HCT116 (cell line): ENCODE measurements around the gene GDI1. TPM values are rescaled to one million over a fixed set of nuclear protein-coding genes. Genes with fewer than 3 reads are reported as not detected.

ENCODE experiments used
- ATAC-seq: fragments of 200-7000 bp; cut with Tn5 transposase; 2 replicates; pipeline ENCODE4 v1.9.1; 2020; ENCODE audit warnings: mild to moderate bottlenecking, moderate library complexity
- BruUV-seq: library from RNA; stranded (reverse); fragments of 400-500 nt; replicated peaks from 2 replicates; lab custom pipeline; 2021; lab: Mats Ljungman, UMichigan
- CTCF ChIA-PET: fragments of 300-600 bp; sonication (Branson Sonifier 250); formaldehyde crosslinking; loops from one replicate; lab custom pipeline; 2021; ENCODE audit warnings: antibody characterized with exemption; lab: Charles Lee
- POLR2A ChIA-PET: fragments of 300-600, 350-600 bp; sonication (Branson Sonifier 250); formaldehyde crosslinking; loops from one replicate; lab custom pipeline; 2021; ENCODE audit warnings: antibody characterized with exemption; lab: Charles Lee
- RAD21 ChIA-PET, 2 experiments: fragments of 300-600 bp; sonication (Branson Sonifier 250); formaldehyde crosslinking; loops; one replicate each; lab custom pipeline; 2023; ENCODE audit warnings: low total read pairs in 2 of 2; ENCODE audit not compliant: uncharacterized antibody in 2 of 2, unreplicated experiment in 2 of 2, low non-redundant PET in 1 of 2; lab: Charles Lee
- DNase-seq: peaks from one replicate; pipeline ENCODE4 v3.0.0-alpha.2; 2010; ENCODE audit warnings: low read depth, low spot score
- H2AFZ ChIP-seq: fragments of 200-600 bp; shearing (Covaris generic), sonication (generic); 2 replicates; pipeline ENCODE4 v1.6.1; 2017; ENCODE audit warnings: low read depth, mixed run types, mixed read lengths, antibody characterized with exemption, low read length; ENCODE audit not compliant: poor library complexity, severe bottlenecking
- H3K27ac ChIP-seq: 2 replicates; pipeline ENCODE4 v1.5.1; 2012; ENCODE audit warnings: low read depth, low read length
- H3K27me3 ChIP-seq: fragments of 200-600 bp; sonication (generic); 2 replicates; pipeline ENCODE4 v1.6.1; 2016; ENCODE audit warnings: mixed run types, low read length, mixed read lengths; ENCODE audit not compliant: insufficient read depth
- H3K36me3 ChIP-seq, 2 experiments: fragments of 200-500 bp in 1 of 2; fragments of 200-600 bp in 1 of 2; sonication (Bioruptor generic) in 1 of 2; sonication (generic) in 1 of 2; 2 replicates each; pipeline versions ENCODE4 v1.5.1 to v1.6.1; 2014 to 2016; ENCODE audit warnings: low read length in 2 of 2, inconsistent platforms in 1 of 2, mixed read lengths in 1 of 2, mixed run types in 1 of 2; ENCODE audit not compliant: insufficient read depth in 2 of 2, control insufficient read depth in 1 of 2
- H3K4me1 ChIP-seq, 2 experiments: fragments of 200-600 bp in 1 of 2; sonication (generic) in 1 of 2; 2 replicates each; pipeline versions ENCODE4 v1.5.1 to v1.6.1; 2012 to 2017; ENCODE audit warnings: low read length in 2 of 2, inconsistent platforms in 1 of 2, mild to moderate bottlenecking in 1 of 2, mixed read lengths in 1 of 2, mixed run types in 1 of 2, moderate library complexity in 1 of 2; ENCODE audit not compliant: insufficient read depth in 2 of 2, control insufficient read depth in 1 of 2
- H3K4me2 ChIP-seq: fragments of 200-600 bp; sonication (generic); 2 replicates; pipeline ENCODE4 v1.6.1; 2017; ENCODE audit warnings: mixed run types, low read length, mixed read lengths
- H3K4me3 ChIP-seq, 2 experiments: fragments of 200-600 bp in 1 of 2; sonication (generic) in 1 of 2; replicated peaks in 1 of 2; 2 replicates each; pipeline ENCODE4 v1.5.1; 2011 to 2016; ENCODE audit warnings: low read length in 2 of 2, control low read depth in 1 of 2, low read depth in 1 of 2, mild to moderate bottlenecking in 1 of 2, mixed read lengths in 1 of 2, mixed run types in 1 of 2
- H3K79me2 ChIP-seq: fragments of 200-600 bp; sonication (generic); 2 replicates; pipeline ENCODE4 v1.6.1; 2017; ENCODE audit warnings: mild to moderate bottlenecking, mixed run types, low read length, moderate library complexity, mixed read lengths; ENCODE audit not compliant: insufficient read depth
- H3K9ac ChIP-seq: fragments of 200-600 bp; sonication (generic); 2 replicates; pipeline ENCODE4 v1.6.1; 2016; ENCODE audit warnings: low read length, mixed read lengths
- H3K9me2 ChIP-seq: fragments of 200-600 bp; sonication (generic), shearing (Covaris generic); 2 replicates; pipeline ENCODE4 v1.6.1; 2017; ENCODE audit warnings: mixed run types, mild to moderate bottlenecking, moderate library complexity; ENCODE audit not compliant: insufficient read depth
- H3K9me3 ChIP-seq, 2 experiments: fragments of 200-500 bp in 1 of 2; fragments of 200-600 bp in 1 of 2; sonication (Bioruptor generic) in 1 of 2; sonication (generic) in 1 of 2; 2 replicates each; pipeline ENCODE4 v1.6.1; 2014 to 2017; ENCODE audit warnings: low read length in 2 of 2, mixed read lengths in 2 of 2, inconsistent platforms in 1 of 2, low read depth in 1 of 2, mild to moderate bottlenecking in 1 of 2, mixed run types in 1 of 2, moderate library complexity in 1 of 2; ENCODE audit not compliant: control insufficient read depth in 1 of 2, insufficient read depth in 1 of 2
- H4K20me1 ChIP-seq: fragments of 200-600 bp; sonication (generic), shearing (Covaris generic); 2 replicates; pipeline ENCODE4 v1.6.1; 2017; ENCODE audit warnings: mixed run types, mild to moderate bottlenecking, moderate library complexity; ENCODE audit not compliant: insufficient read depth
- ATF3 ChIP-seq: IDR thresholded peaks from 2 replicates; pipeline ENCODE4 v1.6.1; 2012
- CBX3 ChIP-seq: IDR thresholded peaks from 2 replicates; pipeline ENCODE4 v1.6.1; 2012; ENCODE audit warnings: low read depth
- CEBPB ChIP-seq: IDR thresholded peaks from 2 replicates; pipeline ENCODE4 v1.6.1; 2012; ENCODE audit warnings: low read depth
- CTCF ChIP-seq, 3 experiments: fragments of 200-600 bp in 1 of 3; sonication (generic) in 1 of 3; IDR thresholded peaks in 2 of 3; conservative IDR thresholded peaks in 1 of 3; 2 replicates each; pipeline ENCODE4 v1.5.1; 2012 to 2017; ENCODE audit warnings: low read depth in 2 of 3, low read length in 2 of 3, antibody characterized with exemption in 1 of 3, borderline replicate concordance in 1 of 3, control low read depth in 1 of 3, mild to moderate bottlenecking in 1 of 3, mixed read lengths in 1 of 3, mixed run types in 1 of 3, moderate library complexity in 1 of 3; ENCODE audit not compliant: insufficient read depth in 1 of 3
- EGR1 ChIP-seq: IDR thresholded peaks from 2 replicates; pipeline ENCODE4 v1.6.1; 2012; ENCODE audit warnings: low read depth
- FOSL1 ChIP-seq: IDR thresholded peaks from 2 replicates; pipeline ENCODE4 v1.6.1; 2012; ENCODE audit warnings: low read depth
- JUND ChIP-seq: IDR thresholded peaks from 2 replicates; pipeline ENCODE4 v1.6.1; 2012
- MAX ChIP-seq: IDR thresholded peaks from 2 replicates; pipeline ENCODE4 v1.6.1; 2012
- POLR2A ChIP-seq: IDR thresholded peaks from 2 replicates; pipeline ENCODE4 v1.7.0; 2011; ENCODE audit warnings: borderline replicate concordance; ENCODE audit not compliant: insufficient read depth, insufficient read length; ENCODE audit errors: extremely low read depth
- POLR2AphosphoS5 ChIP-seq: IDR thresholded peaks from 2 replicates; pipeline ENCODE4 v1.6.1; 2011; ENCODE audit warnings: mild to moderate bottlenecking, low read depth, low read length, moderate library complexity
- RAD21 ChIP-seq: IDR thresholded peaks from 2 replicates; pipeline ENCODE4 v1.6.1; 2012; ENCODE audit warnings: low read depth, mild to moderate bottlenecking
- REST ChIP-seq: IDR thresholded peaks from 2 replicates; pipeline ENCODE4 v1.6.1; 2012; ENCODE audit warnings: low read depth
- SIN3A ChIP-seq: IDR thresholded peaks from 2 replicates; pipeline ENCODE4 v1.6.1; 2012; ENCODE audit warnings: low read depth
- SP1 ChIP-seq: IDR thresholded peaks from 2 replicates; pipeline ENCODE4 v1.6.1; 2012; ENCODE audit warnings: low read depth
- SRF ChIP-seq: IDR thresholded peaks from 2 replicates; pipeline ENCODE4 v1.6.1; 2012; ENCODE audit warnings: low read depth
- TCF7L2 ChIP-seq: IDR thresholded peaks from 2 replicates; pipeline ENCODE4 v1.7.0; 2011; ENCODE audit warnings: borderline replicate concordance, inconsistent platforms; ENCODE audit not compliant: insufficient read depth, insufficient read length; ENCODE audit errors: extremely low read depth
- ZBTB33 ChIP-seq: IDR thresholded peaks from 2 replicates; pipeline ENCODE4 v1.6.1; 2011; ENCODE audit warnings: mild to moderate bottlenecking, low read length, moderate library complexity; ENCODE audit not compliant: insufficient replicate concordance; ENCODE audit errors: extremely low read depth
- ZFX ChIP-seq: fragments of 450-650 bp; IDR thresholded peaks from 2 replicates; pipeline ENCODE4 v1.6.1; 2017
- ZNF274 ChIP-seq: fragments of 200-500 bp; sonication (Bioruptor generic); IDR thresholded peaks from 2 replicates; pipeline ENCODE4 v1.6.1; 2014; ENCODE audit warnings: mild to moderate bottlenecking, low read depth, low read length, inconsistent platforms
- intact Hi-C: fragments of 100-400 bp; cut with micrococcal nuclease; formaldehyde crosslinking; loops from 2 replicates; pipeline ENCODE4 v1.10.0; 2022
- total RNA-seq: library from RNA; stranded (reverse); gene quantifications from one replicate; pipeline ENCODE4 v1.2.1, GENCODE V29; 2021; ENCODE audit not compliant: unreplicated experiment

GDI1 gene
- total RNA-seq, 1 experiment from 2014 or later = 122 TPM

GRCh38 chrX:154473683-154474082 is 36.7 kb downstream of the GDI1 start:
- TF ChIP-seq SRF (no peak), CBX3 (no peak), EGR1 (no peak), SIN3A (no peak), ZFX (no peak), POLR2AphosphoS5 (no peak), ZNF274 (no peak), POLR2A (no peak), TCF7L2 (no peak), SP1 (no peak), JUND (no peak), CTCF (IDR thresholded peaks at IDR 0.05 in 2 of 3, conservative IDR thresholded peaks at IDR 0.05 in 1 of 3; ENCODE audit: borderline replicate concordance in 1 of 3, insufficient read depth in 1 of 3, low read depth in 2 of 3, low read length in 2 of 3) (no peak), RAD21 (no peak), ATF3 (no peak), MAX (no peak), ZBTB33 (no peak), REST (no peak), CEBPB (no peak), FOSL1 (no peak)
- Histone ChIP-seq H3K9me3 (no peaks in the 10 kb centered on the region), H3K27me3 (no peaks in the 10 kb centered on the region), H4K20me1 (no peaks in the 10 kb centered on the region), H3K27ac (no peak overlapping the region), H3K9me2 (no peaks in the 10 kb centered on the region), H3K4me1 (no peaks in the 10 kb centered on the region), H3K9ac (no peak overlapping the region), H3K36me3 (no peaks in the 10 kb centered on the region; a peak in 1 of 4 replicates), H3K4me2 (no peak overlapping the region), H3K4me3 (no peak overlapping the region), H3K79me2 (no peaks in the 10 kb centered on the region), H2AFZ (no peak overlapping the region)
- POLR2A ChIA-PET = no interaction called here
- no TSS peak for BruUV-seq
- intact Hi-C loops = no loop called here
- no peak for ATAC-seq
- CTCF ChIA-PET = no interaction called here
- RAD21 ChIA-PET = no interaction called here
- DNase-seq = no peak
